ENCODE data around the gene AJAP1.
A peak's percentile ranks its signal among the peaks of the same experiment; 100 is the strongest.

DNA sequence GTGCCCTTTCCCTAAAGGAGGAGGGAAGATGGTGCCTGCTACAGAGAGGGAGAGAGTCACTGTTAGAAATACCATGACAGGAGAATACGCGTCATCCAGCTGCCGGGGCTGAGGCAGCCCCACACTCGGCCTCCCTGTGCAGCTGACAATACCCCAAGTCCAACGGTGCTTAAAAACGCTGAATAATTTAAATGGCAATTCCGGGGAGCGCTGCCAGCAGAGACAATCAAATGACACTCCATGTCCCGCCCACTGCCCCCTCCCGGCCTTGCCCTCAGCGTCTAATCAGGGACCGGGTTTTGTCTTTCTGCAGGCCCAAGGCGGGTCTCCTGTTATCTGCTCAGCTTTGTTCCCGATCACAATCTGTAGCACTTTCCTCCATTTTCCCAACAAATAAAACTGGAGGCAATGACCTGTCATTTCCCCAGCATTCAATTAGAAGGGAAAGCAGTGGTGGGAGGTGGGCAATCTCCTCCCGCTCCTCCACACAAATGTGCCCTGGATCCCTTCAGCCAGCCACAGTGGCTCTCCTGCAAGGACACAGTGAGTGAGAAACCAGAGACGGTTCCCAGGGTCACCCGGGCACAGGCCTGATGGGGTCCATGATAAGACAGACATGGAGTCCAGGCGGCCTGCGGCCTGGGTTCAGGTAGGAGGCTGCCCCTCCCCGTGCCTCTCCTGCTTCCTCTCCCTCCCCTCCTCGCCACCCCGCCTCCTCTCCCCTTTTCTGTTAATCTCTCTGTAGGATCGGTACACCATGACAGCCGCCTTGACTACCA is 42.7 kb upstream of the AJAP1 start:
- peak; percentile 99 for TF ChIP-seq GATA2 (IDR thresholded peaks at IDR 0.05; ENCODE audit: low read depth, low read length)
- peak; percentile 92 for TF ChIP-seq GATA3 (IDR thresholded peaks at IDR 0.05; ENCODE audit: low read depth, low read length)
